Liver (tissue), 9 donors: Measurements from ENCODE around the gene LPGAT1. TPM values are rescaled to one million over a fixed set of nuclear protein-coding genes. Genes with fewer than 3 reads are reported as not detected.

Experiments
- DNase-seq: peaks from one replicate; pipeline ENCODE4 v3.0.0-alpha.2; 2017; ENCODE audit warnings: low spot score
- H3K27ac ChIP-seq, 2 donors: one replicate each; pipeline ENCODE4 v1.7.0; 2013; ENCODE audit warnings: inconsistent platforms in 2 of 2, low read length in 2 of 2, control low read depth in 1 of 2, low read depth in 1 of 2, mild to moderate bottlenecking in 1 of 2
- H3K27me3 ChIP-seq, 4 donors: one replicate each; pipeline versions ENCODE4 v1.6.1 to v1.7.0; 2013; ENCODE audit warnings: low read length in 3 of 4, inconsistent platforms in 1 of 4, mild to moderate bottlenecking in 1 of 4, moderate library complexity in 1 of 4; ENCODE audit not compliant: control insufficient read depth in 4 of 4, insufficient read depth in 4 of 4
- H3K36me3 ChIP-seq, 4 donors: one replicate each; pipeline versions ENCODE4 v1.6.1 to v1.7.0; 2013; ENCODE audit warnings: low read length in 3 of 4, mild to moderate bottlenecking in 3 of 4, low read depth in 1 of 4, moderate library complexity in 1 of 4; ENCODE audit not compliant: control insufficient read depth in 4 of 4, insufficient read depth in 3 of 4
- H3K4me1 ChIP-seq, 4 donors: one replicate each; pipeline versions ENCODE4 v1.6.1 to v1.7.0; 2013; ENCODE audit warnings: low read length in 3 of 4, mild to moderate bottlenecking in 3 of 4, moderate library complexity in 1 of 4; ENCODE audit not compliant: control insufficient read depth in 4 of 4, insufficient read depth in 4 of 4
- H3K4me3 ChIP-seq, 3 donors: one replicate each; pipeline versions ENCODE4 v1.6.1 to v1.7.0; 2013; ENCODE audit warnings: low read length in 3 of 3, control low read depth in 1 of 3, low read depth in 1 of 3, mild to moderate bottlenecking in 1 of 3
- H3K9ac ChIP-seq, 2 donors: one replicate each; pipeline ENCODE4 v1.7.0; 2013; ENCODE audit warnings: low read length in 2 of 2, mild to moderate bottlenecking in 2 of 2, moderate library complexity in 2 of 2, control low read depth in 1 of 2, low read depth in 1 of 2
- H3K9me3 ChIP-seq, 4 donors: one replicate each; pipeline versions ENCODE4 v1.6.1 to v1.7.0; 2013; ENCODE audit warnings: low read length in 3 of 4; ENCODE audit not compliant: control insufficient read depth in 4 of 4
- ATF3 ChIP-seq: IDR thresholded peaks from 2 replicates; pipeline ENCODE4 v1.6.1; 2016; ENCODE audit warnings: antibody characterized with exemption
- CTCF ChIP-seq: fragments of 150-350 bp; IDR thresholded peaks from 2 replicates; pipeline ENCODE4 v1.5.1; 2017; ENCODE audit warnings: improper control_type of control experiment, low read depth, low read length; ENCODE audit not compliant: missing input control
- EGR1 ChIP-seq, 2 donors: IDR thresholded peaks; 2 replicates each; pipeline ENCODE4 v1.6.1; 2016 to 2018; ENCODE audit warnings: antibody characterized with exemption in 2 of 2, low read depth in 2 of 2
- FOXA1 ChIP-seq: IDR thresholded peaks from 2 replicates; pipeline ENCODE4 v1.6.1; 2016; ENCODE audit warnings: antibody characterized with exemption
- FOXA2 ChIP-seq: IDR thresholded peaks from 2 replicates; pipeline ENCODE4 v1.6.1; 2016; ENCODE audit warnings: antibody characterized with exemption
- GABPA ChIP-seq, 2 donors: IDR thresholded peaks in 1 of 2; conservative IDR thresholded peaks in 1 of 2; 2 replicates each; pipeline ENCODE4 v1.6.1; 2016; ENCODE audit warnings: antibody characterized with exemption in 2 of 2, mild to moderate bottlenecking in 1 of 2, moderate library complexity in 1 of 2
- HNF4A ChIP-seq, 2 donors: conservative IDR thresholded peaks; 2 replicates each; pipeline ENCODE4 v1.6.1; 2016; ENCODE audit warnings: antibody characterized with exemption in 2 of 2, mild to moderate bottlenecking in 2 of 2
- HNF4G ChIP-seq: IDR thresholded peaks from 2 replicates; pipeline ENCODE4 v1.6.1; 2016; ENCODE audit warnings: antibody characterized with exemption
- JUND ChIP-seq, 2 donors: IDR thresholded peaks; 2 replicates each; pipeline ENCODE4 v1.6.1; 2016; ENCODE audit warnings: antibody characterized with exemption in 2 of 2
- MAX ChIP-seq: IDR thresholded peaks from 2 replicates; pipeline ENCODE4 v1.6.1; 2016; ENCODE audit warnings: antibody characterized with exemption
- NR2F2 ChIP-seq: IDR thresholded peaks from 2 replicates; pipeline ENCODE4 v1.6.1; 2016; ENCODE audit warnings: antibody characterized with exemption
- REST ChIP-seq: IDR thresholded peaks from 2 replicates; pipeline ENCODE4 v1.6.1; 2016; ENCODE audit warnings: antibody characterized with exemption, mild to moderate bottlenecking
- RXRA ChIP-seq, 2 donors: IDR thresholded peaks; 2 replicates each; pipeline ENCODE4 v1.6.1; 2017 to 2018; ENCODE audit warnings: antibody characterized with exemption in 2 of 2, mild to moderate bottlenecking in 1 of 2
- SP1 ChIP-seq: IDR thresholded peaks from 2 replicates; pipeline ENCODE4 v1.6.1; 2018; ENCODE audit warnings: antibody characterized with exemption, mild to moderate bottlenecking
- TAF1 ChIP-seq: conservative IDR thresholded peaks from 2 replicates; pipeline ENCODE4 v1.6.1; 2016; ENCODE audit warnings: antibody characterized with exemption, mild to moderate bottlenecking
- YY1 ChIP-seq: IDR thresholded peaks from 2 replicates; pipeline ENCODE4 v1.6.1; 2016; ENCODE audit warnings: antibody characterized with exemption, mild to moderate bottlenecking
- ZBTB33 ChIP-seq: IDR thresholded peaks from 2 replicates; pipeline ENCODE4 v1.6.1; 2016; ENCODE audit warnings: antibody characterized with exemption
- WGBS: extraction: QIAGEN DNeasy Blood & Tissue Kit; methylation state at CpG from one replicate; pipeline ENCODE4 v1.1.7; 2013; 5-methylcytosine and 5-hydroxymethylcytosine counted together
- polyA plus RNA-seq, 2 donors: library from polyadenylated mRNA; stranded (reverse) in 1 of 2; unstranded in 1 of 2; fragments of 200-250 nt in 1 of 2; fragments of >200 nt in 1 of 2; fragmentation: Nextera tagmentation in 1 of 2; extraction: Ambion mirVana in 1 of 2; gene quantifications; one replicate each; pipeline versions ENCODE4 v1.2.1 to v1.2.3, GENCODE V29; 2013 to 2015
- total RNA-seq, 2 donors: library from RNA; depleted of rRNA; stranded (reverse); fragments of >200 nt; gene quantifications; one replicate each; pipeline ENCODE4 v1.2.3, GENCODE V29; 2014
- donor health status: healthy.
- donor health status: healthy.
- donor health status: healthy.
- donor health status: healthy.
- donor health status: healthy.

LPGAT1 gene
- total and polyA plus RNA-seq, 4 donors: 11.6 to 53.8 (median 32.2) TPM

GRCh38 chr1:211870156-211870555 lies 39.6 kb upstream of the LPGAT1 start:
- Histone ChIP-seq H3K4me1 (no peaks in the 10 kb centered on the region), H3K36me3 (no peaks in the 10 kb centered on the region), H3K4me3 (no peak overlapping the region), H3K9me3 (no peaks in the 10 kb centered on the region), H3K27me3 (no peaks in the 10 kb centered on the region), H3K9ac (no peak overlapping the region), H3K27ac (no peak overlapping the region)
- WGBS: 86% methylated on average over 1 of the region's 1 CpG
- no peak for TF ChIP-seq NR2F2
- no peak for DNase-seq

- Histone ChIP-seq H3K4me1 (no peaks in the 10 kb centered on the region), H3K9ac (no peak overlapping the region), H3K27me3 (no peaks in the 10 kb centered on the region), H3K4me3 (no peak overlapping the region), H3K27ac (no peak overlapping the region), H3K36me3 (no peaks in the 10 kb centered on the region), H3K9me3 (no peaks in the 10 kb centered on the region)
- no peak for DNase-seq
- WGBS: 96% methylated on average over 2 of the region's 2 CpGs
- TF ChIP-seq TAF1: no peak
- no peak for TF ChIP-seq EGR1 (IDR thresholded peaks at IDR 0.05; ENCODE audit: low read depth in 2 of 2)
- no peak for TF ChIP-seq JUND (IDR thresholded peaks at IDR 0.05)
- TF ChIP-seq NR2F2: no peak
- no peak for TF ChIP-seq RXRA (IDR thresholded peaks at IDR 0.05)
- no peak for TF ChIP-seq YY1
- TF ChIP-seq REST: no peak
- TF ChIP-seq FOXA2: no peak
- TF ChIP-seq ZBTB33: no peak
- no peak for TF ChIP-seq FOXA1
- no peak for TF ChIP-seq CTCF
- TF ChIP-seq HNF4A (conservative IDR thresholded peaks at IDR 0.05): no peak
- TF ChIP-seq SP1: no peak
- no peak for TF ChIP-seq ATF3
- TF ChIP-seq MAX: no peak
- no peak for TF ChIP-seq HNF4G
- no peak for TF ChIP-seq GABPA (IDR thresholded peaks at IDR 0.05 in 1 of 2, conservative IDR thresholded peaks at IDR 0.05 in 1 of 2)
Measured at GRCh38 chr1:211865180-211865579, 34.6 kb upstream of the LPGAT1 start.
